CD4-positive, alpha-beta T cell treated with Interleukin-21 for 1 hour (primary cell): ENCODE results near the gene DDIAS.
A peak's percentile ranks its signal among the peaks of the same experiment; 100 is the strongest.

ENCODE experiments used
- DNase-seq: peaks from one replicate; pipeline ENCODE4 v3.0.0-alpha.2; 2020

The DDIAS gene

DNA sequence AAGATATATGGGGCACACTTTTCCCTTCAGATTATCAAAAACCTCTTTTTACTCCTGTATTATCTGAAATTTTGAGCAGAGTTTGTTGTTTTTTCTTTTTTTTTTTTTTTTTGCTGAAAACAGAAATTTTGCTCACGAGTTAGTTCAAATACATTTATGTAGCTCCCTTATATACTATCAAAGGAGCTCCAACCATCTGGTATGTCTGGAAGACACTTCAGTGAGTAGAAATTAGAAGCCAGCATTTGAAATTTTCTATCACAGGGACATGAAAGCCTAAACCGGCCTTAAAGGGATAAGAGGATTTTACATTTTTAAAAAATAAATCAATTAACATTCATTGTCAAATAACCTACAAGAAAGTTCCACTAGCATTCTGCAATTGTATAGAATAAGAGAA lies 73.3 kb downstream of the DDIAS start:
- no peak for DNase-seq

DNA sequence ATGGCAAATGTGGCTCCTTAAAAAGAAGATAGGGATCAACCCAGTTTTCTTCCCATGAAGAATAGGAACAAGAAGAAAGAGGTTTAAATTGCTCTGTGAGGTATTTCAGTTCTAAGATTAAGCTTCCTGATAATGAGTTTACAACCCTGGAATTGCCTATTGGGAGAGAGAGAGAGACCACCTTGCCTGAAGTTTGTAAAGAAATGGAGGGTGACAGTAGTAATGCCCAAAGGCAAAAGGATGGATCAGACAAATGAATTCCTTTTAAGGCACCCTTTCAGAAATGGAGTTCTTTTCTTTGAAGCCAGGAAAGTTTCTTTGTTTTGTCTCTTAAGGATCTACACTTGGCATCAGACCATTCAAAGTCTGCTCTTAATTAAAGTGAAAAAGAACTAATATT lies 74.3 kb downstream of the DDIAS start:
- DNase-seq, result no peak

- no peak for DNase-seq
Measured at GRCh38 chr11:82976786-82977185, 75.2 kb downstream of the DDIAS start.

DNA sequence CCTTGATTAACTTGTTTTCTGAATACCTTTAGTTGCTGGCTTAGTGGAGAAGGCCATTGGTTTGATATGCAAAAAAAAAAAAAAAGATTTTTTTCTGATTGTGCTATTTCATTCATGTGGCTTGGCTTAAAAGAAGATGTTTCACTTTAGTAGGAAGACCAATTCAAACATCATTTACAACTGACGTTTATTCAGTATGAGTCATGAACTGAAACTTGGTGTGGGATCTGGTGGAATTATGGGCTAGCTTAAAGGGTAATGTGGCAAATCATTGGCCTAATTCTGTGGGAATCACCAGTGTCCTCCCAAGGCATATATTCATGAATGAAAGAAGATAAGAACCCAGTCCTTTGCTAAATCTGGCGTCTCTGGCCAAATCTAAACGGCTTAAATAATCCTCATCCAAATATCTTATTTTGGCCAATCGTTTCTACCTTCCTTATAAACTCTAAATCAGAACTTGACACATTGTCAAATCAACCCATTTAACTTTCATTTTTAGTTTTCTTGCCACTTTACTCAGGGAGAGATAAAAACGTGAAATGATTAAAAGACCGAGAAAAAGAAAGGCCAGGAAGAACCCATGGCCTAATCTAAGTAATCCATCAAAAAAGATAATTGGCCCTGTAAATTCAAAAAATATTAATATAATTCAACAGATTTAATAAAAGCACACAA lies 77.0 kb downstream of the DDIAS start:
- DNase-seq, result peak; percentile 7

DNA sequence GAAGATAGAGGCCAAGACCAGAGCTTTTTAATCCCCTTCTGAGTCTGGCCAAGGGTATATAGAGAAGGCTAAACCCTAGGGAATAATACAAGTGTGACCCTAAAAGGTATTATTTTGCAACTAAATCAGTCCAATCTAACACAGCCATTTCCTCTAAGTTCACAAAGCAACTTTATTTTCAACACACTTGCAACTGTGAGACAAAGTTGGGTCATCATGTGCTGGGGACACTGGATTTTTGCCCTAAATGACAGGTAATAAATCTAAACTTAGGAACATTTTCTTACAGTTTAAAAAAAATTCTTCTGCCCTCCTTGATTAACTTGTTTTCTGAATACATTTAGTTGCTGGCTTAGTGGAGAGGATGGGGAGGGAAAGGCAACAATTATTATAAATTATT lies 78.3 kb downstream of the DDIAS start:
- DNase-seq, result no peak

DNA sequence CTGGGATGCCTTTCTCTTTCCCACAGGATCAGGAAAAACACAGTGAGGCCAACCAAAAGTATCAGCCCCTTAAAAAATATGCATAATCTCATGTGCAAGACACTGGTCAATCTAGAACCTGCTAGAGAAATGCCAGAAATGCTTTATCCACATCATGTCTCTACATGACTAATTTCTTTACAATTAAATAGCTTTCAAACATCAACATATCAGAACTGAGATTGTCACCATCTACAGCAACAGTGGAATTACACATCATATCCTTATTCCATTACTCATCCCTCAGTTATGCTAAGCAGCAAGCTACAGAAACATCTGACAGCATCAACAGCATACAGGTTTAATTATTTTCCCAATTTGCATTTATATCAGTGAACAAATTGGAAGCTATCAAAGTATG lies 78.8 kb downstream of the DDIAS start:
- DNase-seq, result no peak

DNA sequence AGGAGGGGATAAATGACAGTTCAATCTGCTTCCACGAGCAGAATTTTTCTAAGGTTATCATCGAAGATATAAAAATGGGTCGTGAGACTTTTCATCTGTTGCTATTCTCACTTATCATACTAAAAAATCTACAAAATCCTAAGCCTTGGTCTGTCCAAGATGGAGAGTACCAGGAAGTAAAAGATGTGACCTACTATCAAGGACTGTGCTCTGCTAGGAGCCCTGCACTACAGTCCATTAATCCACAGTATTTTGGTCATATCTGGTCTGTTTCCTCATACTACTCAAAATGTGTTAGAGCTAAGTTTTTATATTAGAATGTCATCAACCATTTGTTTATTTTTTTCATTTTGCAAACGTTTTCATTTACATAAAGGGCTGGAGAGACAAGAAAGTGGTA lies 79.4 kb downstream of the DDIAS start:
- no peak for DNase-seq

DNA sequence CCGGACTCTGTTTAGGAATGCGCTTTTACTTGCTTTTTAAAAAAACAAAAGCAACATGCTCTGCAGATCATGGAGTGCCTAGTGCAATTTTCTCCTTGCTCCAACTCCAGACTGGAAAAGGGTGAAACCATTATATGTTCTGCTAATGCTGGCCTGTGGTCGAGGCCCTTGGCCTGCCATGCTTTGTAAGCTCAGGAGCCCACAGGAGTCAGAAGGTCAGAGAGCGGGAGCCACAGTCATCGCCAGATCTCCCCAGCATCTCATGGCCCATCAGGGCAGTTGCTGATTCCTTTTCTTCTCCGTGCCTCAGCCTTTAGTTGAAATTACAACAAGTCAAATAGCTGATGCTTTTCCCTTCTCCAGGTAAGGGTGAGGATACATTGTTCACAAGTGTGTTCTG lies 80.3 kb downstream of the DDIAS start:
- no peak for DNase-seq
